HepG2 (cell line): Measurements from ENCODE around the gene YLPM1. TPM values are rescaled to one million over a fixed set of nuclear protein-coding genes. Genes with fewer than 3 reads are reported as not detected.

ENCODE experiments used
- AKAP8 ChIP-seq: sonication (generic); formaldehyde crosslinking; IDR thresholded peaks from 2 replicates; pipeline ENCODE4 v1.5.1; 2020; ENCODE audit warnings: mild to moderate bottlenecking, missing genetic modification reagents
- ETV5 ChIP-seq: IDR thresholded peaks from 2 replicates; pipeline ENCODE4 v1.6.1; 2018; ENCODE audit warnings: missing biosample characterization, missing genetic modification reagents, inconsistent platforms, borderline replicate concordance
- GPN1 ChIP-seq: sonication (generic); formaldehyde crosslinking; IDR thresholded peaks from 2 replicates; pipeline ENCODE4 v1.5.1; 2020; ENCODE audit warnings: missing genetic modification reagents, borderline replicate concordance
- HIVEP1 ChIP-seq: sonication (generic); formaldehyde crosslinking; IDR thresholded peaks from 2 replicates; pipeline ENCODE4 v1.4.0; 2020; ENCODE audit warnings: mild to moderate bottlenecking, missing genetic modification reagents
- ZBTB40 ChIP-seq, 2 experiments: fragments of 450-650 bp in 1 of 2; sonication (generic) in 1 of 2; formaldehyde crosslinking in 1 of 2; IDR thresholded peaks; 2 replicates each; pipeline versions ENCODE4 v1.6.1 to v1.8.0; 2016 to 2022; ENCODE audit warnings: antibody characterized with exemption in 1 of 2, mild to moderate bottlenecking in 1 of 2, missing genetic modification reagents in 1 of 2
- ZNF280B ChIP-seq: sonication (generic); formaldehyde crosslinking; IDR thresholded peaks from 2 replicates; pipeline ENCODE4 v1.5.0; 2020; ENCODE audit warnings: missing genetic modification reagents, mild to moderate bottlenecking, borderline replicate concordance
- ZNF530 ChIP-seq: sonication (generic); formaldehyde crosslinking; IDR thresholded peaks from 2 replicates; pipeline ENCODE4 v1.5.0; 2020; ENCODE audit warnings: low read depth, mild to moderate bottlenecking, missing genetic modification reagents
- ZNF614 ChIP-seq: IDR thresholded peaks from 2 replicates; pipeline ENCODE4 v1.6.1; 2018; ENCODE audit warnings: missing biosample characterization, missing genetic modification reagents, inconsistent platforms, borderline replicate concordance
- ZNF615 ChIP-seq: sonication (generic); formaldehyde crosslinking; IDR thresholded peaks from 2 replicates; pipeline ENCODE4 v1.5.0; 2020; ENCODE audit warnings: mild to moderate bottlenecking, missing genetic modification reagents, borderline replicate concordance
- ZNF619 ChIP-seq: sonication (generic); formaldehyde crosslinking; IDR thresholded peaks from 2 replicates; pipeline ENCODE4 v1.4.0; 2020; ENCODE audit warnings: mild to moderate bottlenecking, missing genetic modification reagents
- ZSCAN22 ChIP-seq: sonication (generic); formaldehyde crosslinking; IDR thresholded peaks from 2 replicates; pipeline ENCODE4 v1.4.0; 2020; ENCODE audit warnings: mild to moderate bottlenecking, missing genetic modification reagents
- polyA plus RNA-seq, 8 experiments: library from polyadenylated mRNA; depleted of rRNA in 3 of 8; stranded (reverse) in 7 of 8; unstranded in 1 of 8; fragments of >200 nt; fragmentation: Illumina TruSeq in 4 of 8; extraction: Trizol in 4 of 8; gene quantifications; 2 replicates each; pipeline versions ENCODE4 v1.2.1 to v1.2.3, GENCODE V29; 2011 to 2016; ENCODE audit warnings: low read depth in 4 of 8, missing spikeins in 1 of 8, mixed read lengths in 1 of 8; ENCODE audit not compliant: insufficient read depth in 1 of 8
- total RNA-seq, 5 experiments: library from RNA; depleted of rRNA; stranded (reverse); fragments of >200 nt; fragmentation: Illumina TruSeq; extraction: Trizol; gene quantifications; 2 replicates each; pipeline ENCODE4 v1.2.3, GENCODE V29; 2016; ENCODE audit warnings: low read depth in 1 of 5
- TF ChIP-seq, protein P1 (sequence below): sonication (generic); formaldehyde crosslinking; conservative IDR thresholded peaks from 2 replicates; pipeline ENCODE4 v1.8.0; 2022; ENCODE audit warnings: low read depth, missing genetic modification reagents

YLPM1 gene
- total and polyA plus RNA-seq, 2 of the 13 experiments (the other 11 are each of a cell fraction or from before 2014, with no cell fraction given): 6.7 to 21.9 TPM

GRCh38 chr14:74881431-74882102 lies 118.5 kb downstream of the YLPM1 start, which contains the start of gene DLST (continued):
- TF ChIP-seq ZBTB40 (IDR thresholded peaks at IDR 0.05) (peak; percentile 86), ZBTB40 (CRISPR knock-in tag; IDR thresholded peaks at IDR 0.05) (no peak; the same call in none of the 2 replicates), AKAP8 (no peak; the same call in 1 of the 2 replicates), ETV5 (CRISPR knock-in tag) (peak; percentile 78), ZNF280B (CRISPR knock-in tag) (peak; percentile 69), ZNF530 (CRISPR knock-in tag) (no peak), ZNF615 (no peak), ZNF619 (CRISPR knock-in tag) (peak; percentile 46; the same call in 1 of the 2 replicates), ZSCAN22 (CRISPR knock-in tag) (no peak), ZNF614 (0 out of 2 replicates have a peak, but pooled peaks have one; percentile 17), HIVEP1 (CRISPR knock-in tag) (no peak; the same call in 1 of the 2 replicates), GPN1 (no peak)
- TF ChIP-seq, protein P1, sequence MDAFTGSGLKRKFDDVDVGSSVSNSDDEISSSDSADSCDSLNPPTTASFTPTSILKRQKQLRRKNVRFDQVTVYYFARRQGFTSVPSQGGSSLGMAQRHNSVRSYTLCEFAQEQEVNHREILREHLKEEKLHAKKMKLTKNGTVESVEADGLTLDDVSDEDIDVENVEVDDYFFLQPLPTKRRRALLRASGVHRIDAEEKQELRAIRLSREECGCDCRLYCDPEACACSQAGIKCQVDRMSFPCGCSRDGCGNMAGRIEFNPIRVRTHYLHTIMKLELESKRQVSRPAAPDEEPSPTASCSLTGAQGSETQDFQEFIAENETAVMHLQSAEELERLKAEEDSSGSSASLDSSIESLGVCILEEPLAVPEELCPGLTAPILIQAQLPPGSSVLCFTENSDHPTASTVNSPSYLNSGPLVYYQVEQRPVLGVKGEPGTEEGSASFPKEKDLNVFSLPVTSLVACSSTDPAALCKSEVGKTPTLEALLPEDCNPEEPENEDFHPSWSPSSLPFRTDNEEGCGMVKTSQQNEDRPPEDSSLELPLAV: peak; percentile 71; the same call in 1 of the 2 replicates
